Ascending aorta (tissue), 2 donors: ENCODE measurements around the gene PDX1. TPM values are rescaled to one million over a fixed set of nuclear protein-coding genes. Genes with fewer than 3 reads are reported as not detected.

Source experiments
- DNase-seq, 2 donors: peaks; one replicate each; pipeline ENCODE4 v3.0.0-alpha.2; 2019; ENCODE audit warnings: low spot score in 2 of 2
- H3K27ac ChIP-seq, 2 donors: fragments of 200-600 bp; sonication (generic); one replicate each; pipeline ENCODE4 v1.5.1; 2016 to 2017; ENCODE audit warnings: mild to moderate bottlenecking in 1 of 2
- H3K27me3 ChIP-seq: fragments of 200-600 bp; sonication (generic); one replicate; pipeline ENCODE4 v1.5.1; 2017
- H3K36me3 ChIP-seq, 2 donors: fragments of 200-600 bp; sonication (generic); one replicate each; pipeline ENCODE4 v1.5.1; 2016
- H3K4me1 ChIP-seq, 2 donors: fragments of 200-600 bp; sonication (generic); one replicate each; pipeline ENCODE4 v1.5.1; 2016 to 2017; ENCODE audit warnings: mild to moderate bottlenecking in 1 of 2
- H3K4me3 ChIP-seq, 2 donors: fragments of 200-600 bp; sonication (generic); one replicate each; pipeline ENCODE4 v1.5.1; 2016 to 2017; ENCODE audit warnings: mild to moderate bottlenecking in 1 of 2
- H3K9me3 ChIP-seq, 2 donors: fragments of 200-600 bp; sonication (generic); one replicate each; pipeline ENCODE4 v1.5.1; 2016
- CTCF ChIP-seq, 3 experiments: fragments of 200-600 bp in 2 of 3; fragments of 450-650 bp in 1 of 3; sonication (generic) in 2 of 3; IDR thresholded peaks; one replicate each; pipeline ENCODE4 v1.5.1; 2016 to 2019; ENCODE audit warnings: antibody characterized with exemption in 3 of 3, mild to moderate bottlenecking in 1 of 3, moderate library complexity in 1 of 3
- intact Hi-C: fragments of 100-400 bp; cut with DNase I; formaldehyde crosslinking; loops from one replicate; pipeline ENCODE4 v1.15.1; 2023
- total RNA-seq: library from RNA; depleted of rRNA; stranded (reverse); fragments of >200 nt; gene quantifications from one replicate; pipeline ENCODE4 v1.1.0, GENCODE V29; 2016

PDX1 gene
- total RNA-seq, 1 donor from 2014 or later: not detected

- no peak for TF ChIP-seq CTCF (IDR thresholded peaks at IDR 0.05)
- peaks cover 7 to 27% of the 10 kb centered on the region in 2 donors for H3K4me1 ChIP-seq
These were observed 1.0 kb downstream of the PDX1 start for GRCh38 chr13:27920677-27921420.

GRCh38 chr13:27921421-27921960 is 1.7 kb downstream of the PDX1 start:
- Histone ChIP-seq H3K4me3 (peak overlapping the region; percentile 29 to 61), H3K36me3 (no peaks in the 10 kb centered on the region), H3K27ac (no peak overlapping the region), H3K4me1 (peaks cover 7 to 27% of the 10 kb centered on the region in 2 donors), H3K27me3 (peaks cover 55% of the 10 kb centered on the region), H3K9me3 (no peaks in the 10 kb centered on the region)
- intact Hi-C loops: no loop called here
- TF ChIP-seq CTCF (IDR thresholded peaks at IDR 0.05): no peak
- no peak for DNase-seq

More at GRCh38 chr13:27920677-27921420, 1.0 kb downstream of the PDX1 start:
- H3K27ac ChIP-seq: no peak overlapping the region
- H3K36me3 ChIP-seq: no peaks in the 10 kb centered on the region
- no peaks in the 10 kb centered on the region for H3K9me3 ChIP-seq
- intact Hi-C loops: no loop called here
- peak overlapping the region; percentile 29 to 61 for H3K4me3 ChIP-seq
- H3K27me3 ChIP-seq: peaks cover 55% of the 10 kb centered on the region
- no peak for DNase-seq

- Histone ChIP-seq H3K36me3 (no peaks in the 10 kb centered on the region), H3K27me3 (peaks cover 62% of the 10 kb centered on the region), H3K9me3 (no peaks in the 10 kb centered on the region), H3K4me1 (peaks cover 7 to 27% of the 10 kb centered on the region in 2 donors), H3K27ac (no peak overlapping the region), H3K4me3 (no peak overlapping the region)
- TF ChIP-seq CTCF (IDR thresholded peaks at IDR 0.05): no peak
- DNase-seq: no peak
- intact Hi-C loops: no loop called here
These were observed 2.4 kb downstream of the PDX1 start for GRCh38 chr13:27921961-27922882.

GRCh38 chr13:27922883-27923612 is 3.2 kb downstream of the PDX1 start:
- Histone ChIP-seq H3K4me1 (peaks cover 7 to 24% of the 10 kb centered on the region in 2 donors), H3K27ac (no peak overlapping the region), H3K4me3 (no peak overlapping the region), H3K9me3 (no peaks in the 10 kb centered on the region), H3K27me3 (peaks cover 59% of the 10 kb centered on the region), H3K36me3 (no peaks in the 10 kb centered on the region)
- TF ChIP-seq CTCF (IDR thresholded peaks at IDR 0.05): no peak
- intact Hi-C loops: no loop called here
- DNase-seq: no peak
